WTC11 (cell line): Measurements from ENCODE around the gene ING5. TPM values are rescaled to one million over a fixed set of nuclear protein-coding genes. Genes with fewer than 3 reads are reported as not detected.

Experiments
- ATAC-seq: fragments of 200-7000 bp; cut with Tn5 transposase; 2 replicates; pipeline ENCODE4 v1.10.0; 2021; ENCODE audit warnings: mild to moderate bottlenecking, moderate library complexity
- CTCF ChIA-PET: fragments of 300-600 bp; sonication (Branson Sonifier 250); formaldehyde crosslinking; loops from one replicate; lab custom pipeline; 2021; ENCODE audit warnings: antibody characterized with exemption; lab: Charles Lee
- POLR2A ChIA-PET: fragments of 350-600 bp; sonication (Branson Sonifier 250); formaldehyde crosslinking; loops from one replicate; lab custom pipeline; 2021; ENCODE audit warnings: antibody characterized with exemption; lab: Charles Lee
- DNase-seq: peaks from one replicate; pipeline ENCODE4 v3.0.0; 2021; ENCODE audit warnings: low spot score
- H3K27ac Mint-ChIP-seq: 2 replicates; pipeline ENCODE4 v1.8.0; 2021; ENCODE audit warnings: mixed read lengths
- H3K27me3 Mint-ChIP-seq: 2 replicates; pipeline ENCODE4 v1.8.0; 2021; ENCODE audit warnings: low read depth, mild to moderate bottlenecking, moderate library complexity, mixed read lengths
- H3K36me3 Mint-ChIP-seq: 2 replicates; pipeline ENCODE4 v1.8.0; 2021; ENCODE audit warnings: mixed read lengths
- H3K4me1 Mint-ChIP-seq: 2 replicates; pipeline ENCODE4 v1.8.0; 2022; ENCODE audit warnings: mixed read lengths
- H3K4me3 Mint-ChIP-seq: 2 replicates; pipeline ENCODE4 v1.8.0; 2021; ENCODE audit warnings: mild to moderate bottlenecking, moderate library complexity, mixed read lengths
- H3K9me3 Mint-ChIP-seq: 2 replicates; pipeline ENCODE4 v1.8.0; 2021; ENCODE audit warnings: mixed read lengths
- ARID4B ChIP-seq: sonication (generic); formaldehyde crosslinking; IDR thresholded peaks from 2 replicates; pipeline ENCODE4 v1.8.0; 2023; ENCODE audit warnings: missing genetic modification reagents, mild to moderate bottlenecking, borderline replicate concordance
- CREM ChIP-seq: sonication (generic); formaldehyde crosslinking; IDR thresholded peaks from 2 replicates; pipeline ENCODE4 v1.8.1; 2022; ENCODE audit warnings: mild to moderate bottlenecking, missing genetic modification reagents, moderate library complexity
- ERG ChIP-seq: fragments of 250-450 bp; sonication (Bioruptor Pico); IDR thresholded peaks from 2 replicates; pipeline ENCODE4 v1.8.0; 2021; ENCODE audit warnings: mild to moderate bottlenecking
- NR2C2 ChIP-seq: sonication (generic); formaldehyde crosslinking; IDR thresholded peaks from 2 replicates; pipeline ENCODE4 v1.8.0; 2022; ENCODE audit warnings: mild to moderate bottlenecking, missing genetic modification reagents
- NR3C1 ChIP-seq: sonication (generic); formaldehyde crosslinking; conservative IDR thresholded peaks from 2 replicates; pipeline ENCODE4 v1.8.1; 2023; ENCODE audit warnings: low read depth, mild to moderate bottlenecking, missing genetic modification reagents
- PREB ChIP-seq: sonication (generic); formaldehyde crosslinking; IDR thresholded peaks from 2 replicates; pipeline ENCODE4 v1.8.1; 2022; ENCODE audit warnings: mild to moderate bottlenecking, missing genetic modification reagents, moderate library complexity, borderline replicate concordance
- SOX15 ChIP-seq: fragments of 250-450 bp; sonication (Bioruptor Pico); IDR thresholded peaks from 2 replicates; pipeline ENCODE4 v1.9.0; 2021; ENCODE audit warnings: mild to moderate bottlenecking
- ZBTB21 ChIP-seq: sonication (generic); formaldehyde crosslinking; IDR thresholded peaks from 2 replicates; pipeline ENCODE4 v1.8.1; 2023; ENCODE audit warnings: mild to moderate bottlenecking, missing genetic modification reagents, borderline replicate concordance
- ZNF121 ChIP-seq: sonication (generic); formaldehyde crosslinking; IDR thresholded peaks from 2 replicates; pipeline ENCODE4 v1.8.0; 2023; ENCODE audit warnings: missing genetic modification reagents
- ZNF138 ChIP-seq: sonication (generic); formaldehyde crosslinking; conservative IDR thresholded peaks from 2 replicates; pipeline ENCODE4 v1.8.1; 2022; ENCODE audit warnings: mild to moderate bottlenecking, moderate library complexity, missing genetic modification reagents
- ZNF263 ChIP-seq: sonication (generic); formaldehyde crosslinking; IDR thresholded peaks from 2 replicates; pipeline ENCODE4 v1.8.1; 2022; ENCODE audit warnings: low read depth, mild to moderate bottlenecking, moderate library complexity, missing genetic modification reagents
- ZNF423 ChIP-seq: fragments of 250-450 bp; sonication (Bioruptor Pico); IDR thresholded peaks from 2 replicates; pipeline ENCODE4 v2.1.2; 2022; ENCODE audit warnings: mild to moderate bottlenecking, moderate library complexity
- ZNF671 ChIP-seq: fragments of 250-450 bp; sonication (Bioruptor Pico); IDR thresholded peaks from 2 replicates; pipeline ENCODE4 v1.8.0; 2021; ENCODE audit warnings: mild to moderate bottlenecking
- total RNA-seq: library from RNA; stranded (reverse); gene quantifications from 3 replicates; pipeline ENCODE4 v1.2.3, GENCODE V29; 2021
- TF ChIP-seq, protein P1 (sequence below): sonication (generic); formaldehyde crosslinking; IDR thresholded peaks from 2 replicates; pipeline ENCODE4 v1.8.1; 2022; ENCODE audit warnings: low read depth, missing genetic modification reagents, borderline replicate concordance
- TF ChIP-seq, protein P2 (sequence below): sonication (generic); formaldehyde crosslinking; IDR thresholded peaks from 2 replicates; pipeline ENCODE4 v1.8.0; 2022; ENCODE audit warnings: mild to moderate bottlenecking, missing genetic modification reagents
- TF ChIP-seq, protein P3 (sequence below): sonication (generic); formaldehyde crosslinking; IDR thresholded peaks from 2 replicates; pipeline ENCODE4 v1.8.0; 2022; ENCODE audit warnings: mild to moderate bottlenecking, missing genetic modification reagents
- TF ChIP-seq, protein P4 (sequence below): sonication (generic); formaldehyde crosslinking; IDR thresholded peaks from 2 replicates; pipeline ENCODE4 v1.8.0; 2022; ENCODE audit warnings: mild to moderate bottlenecking, missing genetic modification reagents

ING5 gene
- total RNA-seq, 1 experiment from 2014 or later, result 43.1 TPM

DNA sequence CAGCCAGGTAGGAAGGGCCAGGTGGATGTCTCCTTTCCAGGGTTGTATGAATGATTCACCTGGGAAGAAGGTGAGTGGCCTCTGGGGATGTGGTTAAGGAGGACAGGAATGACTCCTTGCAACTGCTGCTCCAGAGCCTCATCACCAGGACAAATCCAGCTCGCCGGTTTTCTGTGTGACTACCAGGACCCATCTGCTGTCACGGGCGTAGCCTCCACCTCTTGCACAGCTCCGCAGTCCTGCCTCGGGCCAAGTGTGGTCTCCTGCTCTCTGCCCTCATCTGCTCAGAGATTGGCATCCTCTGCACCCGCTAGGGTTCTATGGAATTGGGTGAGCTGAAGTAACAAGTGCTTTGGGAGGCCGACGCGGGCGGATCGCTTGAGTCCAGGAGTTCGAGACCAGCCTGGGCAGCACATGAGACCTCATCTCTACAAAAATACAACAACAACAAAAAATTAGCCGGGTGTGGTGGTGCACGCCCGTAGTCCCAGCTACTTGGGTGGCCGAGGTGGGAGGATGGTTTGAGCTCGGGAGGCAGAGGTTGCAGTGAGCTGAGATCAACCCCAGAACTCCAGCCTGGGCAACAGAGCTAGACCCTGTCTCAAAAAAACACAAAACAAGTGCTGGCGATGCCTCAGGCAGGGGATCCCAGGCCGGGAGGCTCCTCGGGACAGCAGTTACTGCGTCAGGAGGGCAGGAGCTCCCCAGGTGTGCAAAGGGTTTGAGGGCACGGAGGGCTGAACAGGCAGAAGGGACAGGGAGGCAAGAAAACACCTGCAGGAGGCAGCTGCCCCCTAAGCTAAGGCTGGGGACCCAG lies 31.8 kb downstream of the ING5 start:
- ATAC-seq (no peak), DNase-seq (no peak)
- Mint-ChIP-seq H3K27me3 (peaks cover 14% of the 10 kb centered on the region), H3K4me1 (no peaks in the 10 kb centered on the region), H3K27ac (no peak overlapping the region), H3K4me3 (peak overlapping the region; percentile 69), H3K9me3 (peaks cover 6% of the 10 kb centered on the region; the same call in 1 of the 2 replicates), H3K36me3 (peaks cover 10% of the 10 kb centered on the region)
- no peak for TF ChIP-seq ERG
- TF ChIP-seq NR3C1 (CRISPR knock-in tag), result 0 out of 2 replicates have a peak, but pooled peaks have one; percentile 9
- TF ChIP-seq ZNF671 (CRISPR knock-in tag), result no peak
- peak; percentile 91 for TF ChIP-seq ZNF121
- POLR2A ChIA-PET, result interaction anchor here (1.0 to 1.4 kb wide), 2 partner anchors 33 to 47 kb away, joined by 3 read pairs; partner anchors contain the start of gene DTYMK
- CTCF ChIA-PET, result interaction anchor here (0.6 to 2.8 kb wide), 18 partner anchors 9 to 882 kb away, joined by 3 to 13 read pairs (median 4); partner anchors contain the start of genes DTYMK and ING5

- DNase-seq, result no peak
- Mint-ChIP-seq H3K27me3 (peaks cover 14% of the 10 kb centered on the region), H3K4me3 (peak overlapping the region; percentile 69), H3K36me3 (peaks cover 10% of the 10 kb centered on the region), H3K9me3 (peaks cover 6% of the 10 kb centered on the region; the same call in 1 of the 2 replicates), H3K27ac (no peak overlapping the region)
- ChIA-PET CTCF (interaction anchor here (0.6 to 2.8 kb wide), 19 partner anchors 9 to 883 kb away, joined by 3 to 13 read pairs (median 4); partner anchors contain the start of genes DTYMK and ING5), POLR2A (interaction anchor here (1.0 to 1.4 kb wide), 2 partner anchors 33 to 47 kb away, joined by 3 read pairs; partner anchors contain the start of gene DTYMK)
- no peak for ATAC-seq
- TF ChIP-seq PREB (CRISPR knock-in tag), result no peak
- 0 out of 2 replicates have a peak, but pooled peaks have one; percentile 53 for TF ChIP-seq ZBTB21 (CRISPR knock-in tag)
- TF ChIP-seq, all 79 proteins: peak for 1
- no peaks in the 10 kb centered on the region for H3K4me1 Mint-ChIP-seq
Observed at GRCh38 chr2:241734208-241734466, 32.3 kb downstream of the ING5 start.

DNA sequence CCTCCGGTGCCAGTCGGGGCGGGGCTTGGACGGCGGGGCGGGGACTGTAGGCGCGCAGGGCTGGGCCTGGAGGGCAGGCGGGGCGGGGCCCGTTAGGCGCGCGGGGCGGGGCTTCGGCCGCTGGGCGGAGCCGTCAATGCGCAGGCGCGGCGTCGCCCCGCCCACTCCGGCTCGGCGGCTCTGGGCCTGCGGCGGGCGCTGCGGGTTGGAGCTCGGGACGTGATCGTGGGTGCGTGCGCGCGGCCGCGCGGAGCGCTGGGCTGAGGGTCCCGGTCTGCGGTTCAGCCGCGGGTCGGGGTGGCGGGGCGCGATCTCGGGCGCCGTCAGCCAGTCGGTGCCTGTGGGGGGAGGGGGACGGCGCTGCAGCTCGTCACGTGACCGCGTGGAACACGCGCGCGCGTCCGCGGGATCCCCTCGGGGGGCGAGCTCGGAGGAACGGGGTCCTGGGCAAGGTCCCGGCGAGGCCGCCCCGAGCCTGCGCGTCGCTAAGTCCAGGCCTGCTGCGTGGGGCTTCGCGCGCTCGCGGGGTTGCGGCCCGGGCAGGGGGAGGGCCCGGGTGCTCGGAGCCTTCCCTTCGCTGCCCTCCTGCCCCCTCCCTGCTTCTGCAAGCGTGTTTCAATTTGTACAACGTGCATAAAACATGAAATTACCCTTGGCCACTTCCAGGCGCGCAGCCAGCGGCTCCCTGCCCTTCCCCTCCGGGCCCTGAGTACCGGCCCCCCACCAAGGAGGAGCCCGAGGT lies 32.8 kb downstream of the ING5 start, which contains the start of gene D2HGDH:
TSS of gene D2HGDH (plus strand) at position 164 of the 742 bp plus-strand sequence. CDS start 595 bp downstream, outside the sequence.
- H3K27me3 Mint-ChIP-seq, result peaks cover 14% of the 10 kb centered on the region
- POLR2A ChIA-PET, result interaction anchor here (1.0 to 1.4 kb wide), 2 partner anchors 34 to 48 kb away, joined by 3 read pairs; partner anchors contain the start of gene DTYMK
- peak within 1 kb of the TSS; percentile 79 for H3K4me3 Mint-ChIP-seq
- peaks cover 6% of the 10 kb centered on the region; the same call in 1 of the 2 replicates for H3K9me3 Mint-ChIP-seq
- ATAC-seq, result peak; percentile 96
- CTCF ChIA-PET, result interaction anchor here (0.8 to 2.8 kb wide), 19 partner anchors 10 to 883 kb away, joined by 3 to 13 read pairs (median 4); partner anchors contain the start of genes DTYMK and ING5
- peak; percentile 96 for DNase-seq
- no peak within 1 kb of the TSS for H3K27ac Mint-ChIP-seq
- peaks cover 10% of the 10 kb centered on the region for H3K36me3 Mint-ChIP-seq
- H3K4me1 Mint-ChIP-seq, result no peaks in the 10 kb centered on the region
- TF ChIP-seq SOX15 (CRISPR knock-in tag), result no peak
- peak; percentile 60; the same call in 1 of the 2 replicates for TF ChIP-seq ZNF671 (CRISPR knock-in tag)
- no peak for TF ChIP-seq ARID4B (CRISPR knock-in tag)
- TF ChIP-seq CREM (CRISPR knock-in tag), result no peak; the same call in 1 of the 2 replicates
- TF ChIP-seq, protein P1, sequence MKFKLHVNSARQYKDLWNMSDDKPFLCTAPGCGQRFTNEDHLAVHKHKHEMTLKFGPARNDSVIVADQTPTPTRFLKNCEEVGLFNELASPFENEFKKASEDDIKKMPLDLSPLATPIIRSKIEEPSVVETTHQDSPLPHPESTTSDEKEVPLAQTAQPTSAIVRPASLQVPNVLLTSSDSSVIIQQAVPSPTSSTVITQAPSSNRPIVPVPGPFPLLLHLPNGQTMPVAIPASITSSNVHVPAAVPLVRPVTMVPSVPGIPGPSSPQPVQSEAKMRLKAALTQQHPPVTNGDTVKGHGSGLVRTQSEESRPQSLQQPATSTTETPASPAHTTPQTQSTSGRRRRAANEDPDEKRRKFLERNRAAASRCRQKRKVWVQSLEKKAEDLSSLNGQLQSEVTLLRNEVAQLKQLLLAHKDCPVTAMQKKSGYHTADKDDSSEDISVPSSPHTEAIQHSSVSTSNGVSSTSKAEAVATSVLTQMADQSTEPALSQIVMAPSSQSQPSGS (CRISPR knock-in tag), result no peak
- TF ChIP-seq ZNF263 (CRISPR knock-in tag), result no peak; the same call in 1 of the 2 replicates
- TF ChIP-seq, protein P2, sequence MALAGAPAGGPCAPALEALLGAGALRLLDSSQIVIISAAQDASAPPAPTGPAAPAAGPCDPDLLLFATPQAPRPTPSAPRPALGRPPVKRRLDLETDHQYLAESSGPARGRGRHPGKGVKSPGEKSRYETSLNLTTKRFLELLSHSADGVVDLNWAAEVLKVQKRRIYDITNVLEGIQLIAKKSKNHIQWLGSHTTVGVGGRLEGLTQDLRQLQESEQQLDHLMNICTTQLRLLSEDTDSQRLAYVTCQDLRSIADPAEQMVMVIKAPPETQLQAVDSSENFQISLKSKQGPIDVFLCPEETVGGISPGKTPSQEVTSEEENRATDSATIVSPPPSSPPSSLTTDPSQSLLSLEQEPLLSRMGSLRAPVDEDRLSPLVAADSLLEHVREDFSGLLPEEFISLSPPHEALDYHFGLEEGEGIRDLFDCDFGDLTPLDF (CRISPR knock-in tag), result no peak; the same call in 1 of the 2 replicates
- no peak for TF ChIP-seq ZNF423 (CRISPR knock-in tag)
- TF ChIP-seq, protein P3, sequence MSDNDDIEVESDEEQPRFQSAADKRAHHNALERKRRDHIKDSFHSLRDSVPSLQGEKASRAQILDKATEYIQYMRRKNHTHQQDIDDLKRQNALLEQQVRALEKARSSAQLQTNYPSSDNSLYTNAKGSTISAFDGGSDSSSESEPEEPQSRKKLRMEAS (CRISPR knock-in tag), result no peak
- TF ChIP-seq, protein P4, sequence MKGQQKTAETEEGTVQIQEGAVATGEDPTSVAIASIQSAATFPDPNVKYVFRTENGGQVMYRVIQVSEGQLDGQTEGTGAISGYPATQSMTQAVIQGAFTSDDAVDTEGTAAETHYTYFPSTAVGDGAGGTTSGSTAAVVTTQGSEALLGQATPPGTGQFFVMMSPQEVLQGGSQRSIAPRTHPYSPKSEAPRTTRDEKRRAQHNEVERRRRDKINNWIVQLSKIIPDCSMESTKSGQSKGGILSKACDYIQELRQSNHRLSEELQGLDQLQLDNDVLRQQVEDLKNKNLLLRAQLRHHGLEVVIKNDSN (CRISPR knock-in tag), result peak; percentile 91
- no peak for TF ChIP-seq ZNF138
- TF ChIP-seq NR2C2, result no peak
